GM21737 (cell line): Measurements from ENCODE around the gene LHX4.

Experiments
- ATAC-seq: cut with Tn5 transposase; IDR thresholded peaks from one replicate; pipeline ENCODE4 v1.9.1; 2021; ENCODE audit warnings: mild to moderate bottlenecking, moderate library complexity; ENCODE audit not compliant: unreplicated experiment

The LHX4 gene

DNA sequence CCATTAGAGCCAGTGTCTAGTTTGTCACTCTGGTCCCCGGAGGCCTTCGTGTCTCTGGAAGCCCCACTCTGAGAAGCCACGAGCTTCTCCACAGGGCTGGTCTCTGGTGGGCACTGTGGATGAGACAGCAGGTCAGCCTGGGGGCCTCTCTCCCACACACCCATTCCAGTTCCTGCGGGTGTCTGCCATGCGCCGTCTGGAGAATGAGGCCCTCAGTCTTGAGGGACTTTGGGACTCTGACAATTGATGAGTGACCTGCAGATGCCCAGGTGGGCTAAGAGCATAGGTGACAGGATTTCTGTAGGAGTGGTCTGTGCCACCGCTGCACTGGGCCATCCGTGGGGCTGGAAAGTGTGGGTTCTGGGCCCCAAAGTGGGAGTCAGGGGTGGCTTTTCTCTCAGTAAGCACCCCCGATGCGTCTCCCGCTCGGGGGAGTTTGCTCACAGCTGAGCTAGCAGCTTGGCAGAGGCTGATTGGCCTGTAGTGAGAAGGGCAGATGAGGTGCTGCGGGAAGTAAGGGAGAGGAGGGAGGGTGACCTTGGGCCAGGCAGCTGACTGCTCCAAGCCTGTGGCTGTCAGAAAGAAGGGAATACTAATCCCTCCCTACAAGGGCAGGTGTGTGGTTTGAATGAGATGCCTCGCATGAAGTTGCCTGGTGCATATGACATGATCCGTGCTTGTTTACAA, 26.4 kb downstream of the LHX4 start:
- ATAC-seq: no peak

GRCh38 chr1:180257028-180257386, 26.9 kb downstream of the LHX4 start:
- no peak for ATAC-seq

DNA sequence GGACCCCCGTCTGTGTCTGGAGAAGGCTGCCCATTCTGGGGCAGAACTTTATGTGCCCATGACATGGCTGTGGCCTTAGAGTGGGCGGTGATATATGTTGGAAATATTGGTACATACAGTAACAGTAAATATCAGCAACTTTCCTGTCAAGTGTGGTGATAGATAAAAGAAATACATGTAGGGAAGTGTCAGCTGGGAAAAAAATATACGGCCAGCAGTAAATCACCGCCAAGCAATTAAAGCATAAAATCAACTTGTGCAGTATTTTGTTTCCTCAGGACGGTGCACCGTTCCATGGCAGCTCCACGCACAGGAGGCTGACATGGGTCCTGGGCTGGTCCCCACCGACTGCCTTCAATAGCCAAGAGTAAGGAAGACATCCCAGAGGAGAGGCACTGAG, 27.4 kb downstream of the LHX4 start:
- no peak for ATAC-seq

DNA sequence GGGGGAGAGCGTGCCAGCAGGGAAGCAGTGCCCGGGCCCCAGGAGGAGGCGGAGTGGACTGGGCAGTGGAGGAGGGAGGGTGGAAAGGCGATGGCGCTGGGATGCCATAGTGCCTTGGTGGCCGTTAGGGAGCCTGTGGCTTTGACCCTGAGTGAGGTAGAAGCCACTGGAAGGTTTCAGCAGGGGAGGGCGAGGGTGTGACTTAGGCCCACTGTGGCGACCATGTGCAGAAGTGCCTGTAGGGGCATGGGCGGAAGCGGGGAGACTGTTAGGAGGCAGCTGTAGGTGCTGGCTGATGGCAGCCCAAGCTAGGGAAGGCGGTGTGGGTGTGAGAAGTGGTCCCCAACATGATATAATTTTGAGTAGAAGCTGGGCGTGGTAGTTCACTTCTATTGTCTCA, 28.2 kb downstream of the LHX4 start:
- no peak for ATAC-seq

DNA sequence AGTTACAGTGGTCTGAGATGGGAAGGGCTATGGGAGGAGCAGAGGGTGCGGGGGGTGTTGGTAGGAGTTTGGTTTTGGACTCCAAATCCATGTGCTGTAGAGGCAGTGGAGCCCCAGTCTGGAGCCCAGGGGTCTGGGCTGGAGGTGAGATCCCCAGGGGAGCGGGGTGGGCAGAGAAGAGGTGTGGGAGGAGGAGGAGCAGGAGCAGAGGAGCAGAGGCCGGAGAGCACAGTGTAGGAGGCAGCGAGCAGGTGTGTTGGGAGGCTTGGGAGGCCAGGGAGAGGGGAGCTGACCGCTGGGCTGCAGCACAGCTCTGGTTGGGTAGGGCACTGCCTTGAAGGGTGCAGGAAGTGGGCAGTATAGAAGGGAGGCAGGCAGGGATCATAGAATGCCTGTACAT, 28.9 kb downstream of the LHX4 start:
- no peak for ATAC-seq

DNA sequence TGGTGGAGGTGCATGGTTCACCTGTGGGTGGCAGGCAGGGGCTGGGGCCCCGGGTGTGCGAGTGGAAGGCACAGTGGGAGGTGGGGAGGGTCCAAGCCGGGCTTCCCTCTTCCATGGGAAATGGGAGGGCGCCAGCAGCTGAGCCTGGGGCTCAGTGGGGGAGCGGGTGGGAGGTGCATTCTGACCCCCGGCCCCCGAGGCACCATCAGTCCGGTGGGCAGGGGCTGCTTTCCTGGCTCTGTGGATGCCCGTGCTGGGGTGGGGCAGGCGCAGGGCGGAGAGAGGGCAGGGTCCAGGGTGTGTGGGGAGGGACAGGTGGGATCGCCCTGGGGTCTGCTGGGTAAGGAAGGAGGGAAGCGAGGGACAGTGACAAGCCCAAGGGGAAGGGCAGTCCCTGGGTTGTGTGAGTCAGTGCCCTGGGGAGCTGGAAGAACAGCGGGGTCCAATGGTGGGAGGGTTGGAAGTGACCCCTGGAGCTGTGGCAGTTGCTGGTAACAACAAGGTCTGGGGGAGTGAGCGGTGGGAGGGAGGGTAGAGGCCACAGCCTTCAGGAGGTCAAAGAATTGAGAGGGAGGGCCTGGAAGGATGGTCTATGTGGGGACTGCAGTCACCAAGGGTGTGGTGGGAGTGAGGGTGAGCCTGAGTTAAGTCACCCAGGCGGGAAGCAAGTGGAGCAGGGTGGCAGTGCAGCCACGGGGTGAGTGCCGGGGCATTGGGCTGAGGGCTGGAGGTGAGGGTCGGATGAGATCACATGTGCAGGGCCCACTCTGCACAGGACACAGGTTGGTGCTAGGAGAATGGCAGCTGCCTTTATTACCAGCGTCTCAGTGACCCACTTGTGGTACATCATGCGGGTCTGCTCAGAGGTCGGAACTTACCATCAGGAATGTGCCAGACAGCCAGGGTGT, 29.6 kb downstream of the LHX4 start:
- ATAC-seq: no peak

- no peak for ATAC-seq
Measured at GRCh38 chr1:180260541-180260940, 30.5 kb downstream of the LHX4 start.

DNA sequence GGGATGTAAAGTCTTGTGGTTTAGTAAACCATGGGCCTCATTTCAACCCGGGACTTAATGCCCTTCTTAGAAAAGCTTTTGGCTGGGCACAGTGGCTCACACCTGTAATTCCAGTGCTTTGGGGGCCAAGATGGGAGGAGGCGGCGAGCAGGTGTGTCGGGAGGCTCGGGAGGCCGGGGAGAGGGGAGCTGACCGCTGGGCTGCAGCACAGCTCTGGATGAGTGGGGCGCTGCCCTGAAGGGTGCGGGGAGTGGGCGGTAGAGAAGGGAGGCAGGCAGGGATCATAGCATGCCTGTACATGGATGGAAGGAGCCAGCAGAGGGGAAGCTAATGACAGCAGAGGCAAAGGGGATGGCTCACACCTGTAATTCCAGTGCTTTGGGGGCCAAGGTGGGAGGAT, 31.0 kb downstream of the LHX4 start:
- no peak for ATAC-seq

DNA sequence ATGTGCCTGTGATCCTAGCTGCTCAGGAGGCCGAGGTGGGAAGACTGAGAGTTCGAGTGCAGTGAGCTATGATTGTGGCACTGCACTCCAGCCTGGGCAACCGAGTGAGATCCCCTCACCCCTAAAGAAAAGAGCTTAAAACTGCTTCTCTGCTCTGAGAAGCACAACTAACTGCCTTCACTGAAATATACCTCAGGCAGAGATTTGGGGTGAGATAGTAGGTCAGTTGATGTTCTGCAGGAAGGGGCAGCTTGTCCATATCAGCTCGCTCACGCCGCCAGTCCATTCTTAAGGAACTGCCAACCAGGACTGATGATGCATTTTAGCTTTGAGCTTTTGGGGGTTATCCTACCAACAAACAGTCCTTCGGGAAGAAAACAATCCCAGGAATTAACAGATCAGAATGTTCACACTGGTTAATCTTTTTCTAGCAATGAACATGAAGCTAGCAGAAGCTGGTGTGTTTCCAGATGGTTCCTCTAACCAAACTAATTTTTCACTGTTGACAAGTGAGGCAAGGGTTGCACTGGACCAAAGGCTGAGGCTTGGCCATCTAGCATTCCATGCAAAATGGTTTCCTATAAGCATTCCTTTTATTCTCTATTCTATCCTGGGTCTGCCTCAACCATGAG, 31.6 kb downstream of the LHX4 start:
- ATAC-seq: no peak

DNA sequence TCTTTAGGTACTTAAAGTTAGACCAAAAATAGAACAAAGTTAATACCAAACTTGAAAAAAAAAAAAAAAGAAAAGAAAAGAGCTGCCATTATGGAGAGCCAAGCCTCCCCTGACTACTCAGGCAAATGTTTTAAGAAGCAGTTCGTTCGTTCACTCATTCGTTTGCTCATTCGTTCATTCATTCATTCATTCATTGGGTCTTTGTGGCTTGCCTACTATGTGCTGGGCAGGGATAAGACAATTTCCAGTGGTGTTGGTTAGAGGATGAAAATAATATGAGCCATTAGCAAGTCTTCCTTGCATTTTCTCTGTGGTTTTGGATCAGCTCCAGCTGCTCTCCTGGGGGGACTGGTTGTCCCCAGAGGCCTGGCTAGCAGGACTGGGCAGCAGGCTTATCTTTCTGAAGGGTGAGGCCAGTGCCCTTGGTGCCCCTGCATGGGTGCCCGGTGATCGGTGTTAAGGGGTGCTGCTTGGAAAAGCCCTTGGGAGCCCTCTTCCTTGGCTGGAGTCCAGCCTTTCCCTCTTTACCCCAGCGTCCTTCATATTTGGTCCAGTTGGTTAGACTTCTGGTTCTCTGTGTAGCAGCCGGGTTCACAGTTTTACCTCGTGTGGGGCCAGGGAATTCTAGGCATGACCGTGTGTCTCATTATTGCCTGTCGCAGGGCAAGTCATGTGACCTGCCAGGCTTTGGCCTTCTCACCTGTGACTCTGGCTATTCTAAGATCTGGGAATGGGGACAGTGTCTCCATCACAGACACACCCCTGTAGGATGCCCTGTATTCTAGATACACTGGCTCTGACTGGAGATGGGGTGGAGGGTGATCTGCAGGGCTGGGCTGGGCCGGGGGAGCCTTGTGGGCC, 32.8 kb downstream of the LHX4 start:
- ATAC-seq: no peak

GRCh38 chr1:180264595-180264994, 34.5 kb downstream of the LHX4 start:
- ATAC-seq: no peak

DNA sequence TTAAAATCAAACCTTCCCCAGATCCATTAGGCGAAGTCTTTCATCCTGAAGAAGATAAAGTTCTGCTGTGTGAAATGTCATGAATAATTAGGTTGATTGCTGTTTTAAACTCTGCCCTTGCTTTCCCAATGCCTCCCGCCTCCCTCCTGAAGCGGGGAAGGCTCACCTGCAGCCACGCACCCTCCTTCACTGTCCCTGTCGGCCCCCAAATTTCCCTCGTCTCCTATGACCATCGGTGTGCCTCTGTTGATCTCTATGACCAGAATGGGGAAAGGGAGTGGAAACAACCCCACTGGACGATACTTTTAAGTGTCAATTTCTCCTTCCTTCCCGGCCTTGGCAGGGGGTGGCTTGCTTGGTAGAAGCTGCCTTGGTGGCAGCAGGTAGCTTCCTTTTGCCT, 35.1 kb downstream of the LHX4 start:
- ATAC-seq: no peak

DNA sequence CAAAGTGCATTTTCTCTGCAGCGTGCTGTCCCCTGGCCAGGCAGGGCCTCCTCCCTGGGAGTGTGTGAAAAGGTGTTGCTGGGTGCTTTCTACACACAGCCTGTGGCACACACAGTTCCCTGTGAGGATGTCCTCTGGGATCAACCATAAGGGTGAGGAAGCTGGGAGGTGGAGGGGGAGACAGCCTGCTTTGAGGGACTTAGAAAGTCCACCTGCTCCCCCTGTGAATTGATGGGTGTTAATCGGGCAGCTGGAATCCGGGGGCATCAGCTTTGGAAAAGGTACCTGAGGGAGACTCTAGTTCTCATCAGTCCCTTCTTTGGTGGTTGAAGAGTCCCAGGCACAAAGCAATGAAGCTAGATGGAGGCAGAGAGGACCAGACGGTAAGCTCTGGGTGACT, 35.8 kb downstream of the LHX4 start:
- ATAC-seq: no peak

GRCh38 chr1:180266275-180267210, 36.5 kb downstream of the LHX4 start:
- no peak for ATAC-seq

- ATAC-seq: no peak
Measured at GRCh38 chr1:180267211-180267561, 37.1 kb downstream of the LHX4 start.

- ATAC-seq: no peak
Measured at GRCh38 chr1:180267761-180268555, 37.9 kb downstream of the LHX4 start.

- no peak for ATAC-seq
Measured at GRCh38 chr1:180268556-180269075, 38.6 kb downstream of the LHX4 start.

GRCh38 chr1:180269645-180270529, 39.8 kb downstream of the LHX4 start:
- ATAC-seq: no peak
